HEK293T (cell line): ENCODE measurements around the gene IER5.
"Not testable (repeated sequence)": the region's sequence is repeated elsewhere in the genome, so short reads cannot be mapped to it uniquely, and the experiment has no call there.

ENCODE experiments used
- CTCF ChIA-PET: fragments of 350-600 bp; formaldehyde crosslinking; extraction: SDS; loops from one replicate; lab custom pipeline; 2021; ENCODE audit warnings: antibody characterized with exemption, inconsistent platforms; lab: Yijun Ruan, JAX
- POLR2A ChIA-PET: fragments of 350-600 bp; formaldehyde crosslinking; extraction: SDS; loops from one replicate; lab custom pipeline; 2020; ENCODE audit warnings: antibody characterized with exemption, inconsistent platforms; lab: Yijun Ruan, JAX
- DNase-seq: peaks from one replicate; pipeline ENCODE4 v3.0.0; 2012; ENCODE audit warnings: mixed read lengths; ENCODE audit errors: extremely low spot score
- ARNT ChIP-seq: fragments of 450-650 bp; IDR thresholded peaks from 2 replicates; pipeline ENCODE4 v1.6.1; 2017; ENCODE audit warnings: mild to moderate bottlenecking
- BHLHE40 ChIP-seq: fragments of 450-650 bp; IDR thresholded peaks from 2 replicates; pipeline ENCODE4 v1.6.1; 2016; ENCODE audit warnings: mild to moderate bottlenecking, moderate library complexity, borderline replicate concordance
- CTBP1 ChIP-seq: fragments of 450-650 bp; IDR thresholded peaks from 2 replicates; pipeline ENCODE4 v1.6.1; 2016; ENCODE audit warnings: borderline replicate concordance
- ELF4 ChIP-seq: fragments of 450-650 bp; IDR thresholded peaks from 2 replicates; pipeline ENCODE4 v1.6.1; 2017; ENCODE audit warnings: antibody characterized with exemption
- FOXA1 ChIP-seq: fragments of 450-650 bp; IDR thresholded peaks from 2 replicates; pipeline ENCODE4 v1.6.1; 2016; ENCODE audit warnings: mild to moderate bottlenecking
- FOXK2 ChIP-seq: fragments of 450-650 bp; IDR thresholded peaks from 2 replicates; pipeline ENCODE4 v1.6.1; 2016; ENCODE audit warnings: mild to moderate bottlenecking
- FOXM1 ChIP-seq: fragments of 450-650 bp; IDR thresholded peaks from 2 replicates; pipeline ENCODE4 v1.6.1; 2017; ENCODE audit warnings: mild to moderate bottlenecking, borderline replicate concordance
- HDGF ChIP-seq: fragments of 450-650 bp; IDR thresholded peaks from 2 replicates; pipeline ENCODE4 v1.6.1; 2017; ENCODE audit warnings: antibody characterized with exemption, borderline replicate concordance
- L3MBTL2 ChIP-seq: fragments of 450-650 bp; conservative IDR thresholded peaks from 2 replicates; pipeline ENCODE4 v1.6.1; 2016; ENCODE audit warnings: mild to moderate bottlenecking
- LEF1 ChIP-seq: fragments of 450-650 bp; IDR thresholded peaks from 2 replicates; pipeline ENCODE4 v1.6.1; 2017; ENCODE audit warnings: mild to moderate bottlenecking, borderline replicate concordance
- NFRKB ChIP-seq: fragments of 450-650 bp; IDR thresholded peaks from 2 replicates; pipeline ENCODE4 v1.6.1; 2016; ENCODE audit warnings: mild to moderate bottlenecking, moderate library complexity
- SP1 ChIP-seq: fragments of 450-650 bp; IDR thresholded peaks from 2 replicates; pipeline ENCODE4 v1.6.1; 2017
- SUZ12 ChIP-seq: fragments of 450-650 bp; IDR thresholded peaks from 2 replicates; pipeline ENCODE4 v1.6.1; 2016; ENCODE audit warnings: mild to moderate bottlenecking
- TARDBP ChIP-seq: fragments of 450-650 bp; IDR thresholded peaks from 2 replicates; pipeline ENCODE4 v1.6.1; 2016
- ZNF384 ChIP-seq: fragments of 450-650 bp; IDR thresholded peaks from 2 replicates; pipeline ENCODE4 v1.6.1; 2016
- TF ChIP-seq, protein P1 (sequence below): fragments of 450-650 bp; IDR thresholded peaks from 2 replicates; pipeline ENCODE4 v1.6.1; 2016

The IER5 gene

DNA sequence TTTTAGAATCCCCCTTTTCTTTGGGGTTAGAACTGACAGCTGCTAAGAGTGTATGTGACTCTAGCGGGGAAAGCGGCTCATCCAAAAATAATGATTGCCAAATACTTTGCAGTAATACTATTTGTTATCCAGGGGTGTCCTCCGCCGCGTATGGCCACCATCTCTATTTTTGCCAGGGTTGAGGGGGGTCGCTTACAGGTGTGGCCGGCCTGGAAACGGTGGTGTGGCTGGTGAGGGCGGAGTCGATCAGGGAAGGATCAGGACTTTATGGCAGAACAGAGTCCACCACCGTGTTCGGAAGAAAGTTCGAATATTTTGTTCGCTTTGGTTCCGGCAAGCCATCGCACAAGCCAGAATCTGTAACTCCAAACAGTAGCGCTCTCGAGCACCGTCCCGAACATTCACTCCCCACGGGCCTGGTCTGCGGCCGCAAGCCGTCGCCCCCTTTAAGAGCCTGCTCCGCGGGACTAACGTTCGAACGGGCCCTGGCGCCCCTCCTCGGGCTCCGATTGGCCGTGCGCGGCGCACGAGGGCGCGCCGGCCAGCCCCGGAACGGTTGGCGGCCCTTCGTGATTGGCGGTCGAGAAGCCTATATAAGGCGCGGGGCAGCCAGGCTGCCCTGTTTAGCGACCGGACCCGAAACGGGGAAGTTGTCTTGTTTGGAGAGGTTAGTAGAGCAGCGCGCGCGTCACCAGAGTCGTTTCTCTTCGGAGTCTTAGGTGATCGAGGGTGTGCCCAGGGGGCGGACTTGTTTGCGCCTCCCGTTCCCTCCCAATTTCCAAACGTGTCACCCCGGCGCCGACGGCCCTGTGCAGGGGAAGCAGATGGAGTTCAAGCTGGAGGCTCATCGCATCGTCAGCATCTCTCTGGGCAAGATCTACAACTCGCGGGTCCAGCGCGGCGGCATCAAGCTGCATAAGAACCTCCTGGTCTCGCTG lies at the start of gene IER5:
IER5 (plus strand) TSS at position 622 of the 938 bp plus-strand sequence; CDS start at position 825, 203 bp downstream.
- peak; percentile 90 for TF ChIP-seq FOXM1
- TF ChIP-seq ELF4, result peak; percentile 92
- TF ChIP-seq, protein P1, sequence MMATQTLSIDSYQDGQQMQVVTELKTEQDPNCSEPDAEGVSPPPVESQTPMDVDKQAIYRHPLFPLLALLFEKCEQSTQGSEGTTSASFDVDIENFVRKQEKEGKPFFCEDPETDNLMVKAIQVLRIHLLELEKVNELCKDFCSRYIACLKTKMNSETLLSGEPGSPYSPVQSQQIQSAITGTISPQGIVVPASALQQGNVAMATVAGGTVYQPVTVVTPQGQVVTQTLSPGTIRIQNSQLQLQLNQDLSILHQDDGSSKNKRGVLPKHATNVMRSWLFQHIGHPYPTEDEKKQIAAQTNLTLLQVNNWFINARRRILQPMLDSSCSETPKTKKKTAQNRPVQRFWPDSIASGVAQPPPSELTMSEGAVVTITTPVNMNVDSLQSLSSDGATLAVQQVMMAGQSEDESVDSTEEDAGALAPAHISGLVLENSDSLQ, result peak; percentile 92
- no peak for TF ChIP-seq FOXA1
- TF ChIP-seq L3MBTL2, result peak; percentile 89
- no peak for TF ChIP-seq ZNF384
- CTCF ChIA-PET, result interaction anchor here (0.6 kb wide), 1 partner anchor 22 kb away, joined by 5 read pairs; no protein-coding TSS in a partner anchor
- peak; percentile 97 for DNase-seq
- POLR2A ChIA-PET, result interaction anchor here (0.6 to 4.1 kb wide), 14 partner anchors 9 to 586 kb away, joined by 3 to 33 read pairs (median 6); partner anchors contain the start of gene ACBD6

- CTCF ChIA-PET, result no interaction called here
- DNase-seq, result no peak
- TF ChIP-seq, protein P1, result peak; percentile 38; the same call in 1 of the 2 replicates
- no peak for TF ChIP-seq TARDBP
- POLR2A ChIA-PET, result no interaction called here
Measured at GRCh38 chr1:181040284-181040865, 48.1 kb upstream of the IER5 start.

GRCh38 chr1:181043025-181043888 lies 45.2 kb upstream of the IER5 start:
- ChIA-PET POLR2A (interaction anchor here (1.0 to 1.8 kb wide), 2 partner anchors 92 to 541 kb away, joined by 3 to 4 read pairs; partner anchors contain the start of gene ACBD6), CTCF (interaction anchor here (1.0 to 1.3 kb wide), 2 partner anchors 12 to 47 kb away, joined by 3 read pairs; no protein-coding TSS in a partner anchor)
- TF ChIP-seq ELF4 (no peak), LEF1 (no peak), HDGF (no peak), ARNT (no peak), FOXK2 (no peak), FOXA1 (no peak), L3MBTL2 (no peak), CTBP1 (no peak), FOXM1 (no peak), SUZ12 (no peak), ZNF384 (no peak), BHLHE40 (no peak), TARDBP (no peak), NFRKB (no peak), SP1 (no peak)
- TF ChIP-seq, protein P1, result no peak
- DNase-seq, result no peak

DNA sequence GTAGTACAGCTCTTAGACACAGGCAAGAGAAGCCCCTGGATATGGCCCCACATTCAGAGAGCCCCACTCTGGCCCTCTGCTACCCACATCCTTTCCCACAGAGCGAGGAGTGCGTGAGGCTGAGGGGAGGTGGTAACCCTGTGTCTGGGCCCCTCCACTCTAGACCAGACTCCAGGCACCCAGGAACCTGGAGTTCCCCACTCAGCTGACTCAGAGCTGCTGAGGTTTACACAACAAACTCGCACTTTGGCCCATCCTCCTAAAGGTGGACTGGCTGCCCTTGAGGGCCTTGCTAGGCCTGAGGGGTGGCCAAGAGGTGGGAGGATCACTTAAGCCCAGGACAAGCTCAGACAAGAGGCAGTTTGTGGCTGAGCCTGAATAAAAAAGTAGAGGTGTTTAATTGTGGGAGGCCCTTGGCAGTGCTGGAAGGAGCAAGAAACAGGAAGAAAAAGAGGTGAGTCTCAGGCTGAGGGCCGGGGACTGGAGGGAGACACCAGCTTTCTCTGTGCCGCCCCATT lies 44.0 kb upstream of the IER5 start:
- ChIA-PET POLR2A (interaction anchor here (1.8 kb wide), 1 partner anchor 91 kb away, joined by 4 read pairs; no protein-coding TSS in a partner anchor), CTCF (no interaction called here)
- TF ChIP-seq FOXK2, result no peak
- TF ChIP-seq, protein P1, result no peak
- TF ChIP-seq L3MBTL2, result no peak
- no peak for TF ChIP-seq ARNT
- no peak for TF ChIP-seq FOXM1
- TF ChIP-seq CTBP1, result no peak
- TF ChIP-seq SUZ12, result no peak
- no peak for TF ChIP-seq NFRKB
- no peak for TF ChIP-seq SP1
- no peak for TF ChIP-seq ELF4
- TF ChIP-seq HDGF, result no peak
- TF ChIP-seq LEF1, result no peak
- no peak for DNase-seq

DNA sequence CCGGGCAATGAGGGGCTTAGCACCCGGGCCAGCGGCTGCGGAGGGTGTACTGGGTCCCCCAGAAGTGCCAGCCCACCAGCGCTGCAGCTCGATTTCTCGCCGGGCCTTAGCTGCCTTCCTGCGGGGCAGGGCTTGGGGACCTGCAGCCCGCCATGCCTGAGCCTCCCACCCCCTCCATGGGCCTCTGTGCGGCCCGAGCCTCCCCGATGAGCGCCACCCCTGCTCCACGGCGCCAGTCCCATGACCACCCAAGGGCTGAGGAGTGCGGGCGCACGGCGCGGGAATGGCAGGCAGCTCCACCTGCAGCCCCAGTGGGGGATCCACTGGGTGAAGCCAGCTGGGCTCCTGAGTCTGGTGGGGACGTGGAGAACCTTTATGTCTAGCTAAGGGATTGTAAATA lies 42.6 kb upstream of the IER5 start:
- POLR2A ChIA-PET, CTCF ChIA-PET, DNase-seq: not testable (repeated sequence)
